GM12892 (cell line): ENCODE data around the gene USF1.

ENCODE experiments used
- POLR2A ChIP-seq: IDR thresholded peaks from 2 replicates; pipeline ENCODE4 v1.6.1; 2011; ENCODE audit warnings: low read depth, low read length, control low read depth
- POLR2AphosphoS5 ChIP-seq: IDR thresholded peaks from 2 replicates; pipeline ENCODE4 v1.6.1; 2011; ENCODE audit warnings: low read depth, low read length, control low read depth

DNA sequence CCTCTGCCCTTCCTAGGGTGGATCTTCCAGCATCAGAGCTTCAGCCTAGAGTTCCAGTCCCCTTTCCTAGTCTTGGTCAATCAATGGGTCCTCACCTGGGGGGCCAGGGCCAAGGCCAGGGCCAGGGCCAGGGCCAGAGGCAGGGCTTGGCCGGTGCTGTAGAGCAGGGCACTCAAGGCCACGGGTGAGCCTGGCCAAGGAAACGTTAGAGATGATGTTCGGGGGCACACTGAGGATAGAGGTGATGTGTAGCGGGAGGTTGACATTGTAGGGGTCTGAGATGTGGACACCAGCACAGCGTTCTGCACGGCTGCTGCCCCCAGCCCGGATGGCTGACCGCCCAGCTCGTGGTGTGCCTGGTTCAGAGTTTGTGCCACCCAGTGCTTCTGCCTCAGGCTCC lies 5.4 kb upstream of the USF1 start:
- TF ChIP-seq POLR2A (no peak), POLR2AphosphoS5 (no peak)
